Activated effector memory CD4-positive, alpha-beta T cell treated with Interleukin-2 at 50 U/mL for 16 hours (primary cell): ENCODE measurements around the gene USB1.

Source experiments
- DNase-seq: peaks from one replicate; pipeline ENCODE4 v3.0.0-alpha.2; 2020

Gene USB1

GRCh38 chr16:58021661-58022551 lies 20.7 kb downstream of the USB1 start:
- DNase-seq, result no peak

DNA sequence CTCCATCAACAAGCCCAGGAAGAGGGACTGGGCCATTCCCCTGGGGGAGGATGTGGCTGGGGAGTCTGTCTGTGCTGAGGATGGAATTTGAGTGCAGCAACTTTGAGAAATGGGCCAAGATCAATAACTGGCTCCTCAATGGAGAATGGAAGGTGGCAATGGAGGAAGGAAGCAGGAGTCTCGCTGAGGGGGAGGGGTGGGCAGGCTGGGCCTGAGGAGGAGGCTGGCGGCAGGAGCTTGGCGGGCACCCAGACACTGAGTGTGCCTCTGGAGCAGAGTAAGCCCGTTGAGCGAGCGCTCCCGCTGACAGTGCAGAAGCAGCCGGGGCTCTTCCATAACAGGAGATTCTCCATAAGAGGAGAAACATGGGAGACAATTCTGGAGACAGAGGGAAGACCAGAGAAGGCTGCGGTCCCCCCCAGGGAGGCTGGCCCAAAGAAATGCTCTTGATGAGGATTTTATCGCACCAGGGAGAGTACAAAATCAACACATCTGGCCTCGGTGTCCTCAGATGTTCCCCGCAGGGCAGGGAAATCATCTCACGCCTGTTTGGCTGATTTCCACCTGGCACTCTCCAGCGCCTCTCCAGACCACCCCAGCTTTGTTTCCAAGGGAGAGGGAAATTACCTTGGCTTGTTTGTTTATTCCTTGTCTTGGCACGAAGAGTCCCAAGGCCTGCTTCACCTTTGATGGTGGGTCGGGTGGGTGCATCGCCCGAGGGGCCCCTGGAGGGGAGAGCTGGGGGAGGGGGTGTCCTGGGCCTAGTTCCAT lies 21.6 kb downstream of the USB1 start:
- DNase-seq, result no peak

DNA sequence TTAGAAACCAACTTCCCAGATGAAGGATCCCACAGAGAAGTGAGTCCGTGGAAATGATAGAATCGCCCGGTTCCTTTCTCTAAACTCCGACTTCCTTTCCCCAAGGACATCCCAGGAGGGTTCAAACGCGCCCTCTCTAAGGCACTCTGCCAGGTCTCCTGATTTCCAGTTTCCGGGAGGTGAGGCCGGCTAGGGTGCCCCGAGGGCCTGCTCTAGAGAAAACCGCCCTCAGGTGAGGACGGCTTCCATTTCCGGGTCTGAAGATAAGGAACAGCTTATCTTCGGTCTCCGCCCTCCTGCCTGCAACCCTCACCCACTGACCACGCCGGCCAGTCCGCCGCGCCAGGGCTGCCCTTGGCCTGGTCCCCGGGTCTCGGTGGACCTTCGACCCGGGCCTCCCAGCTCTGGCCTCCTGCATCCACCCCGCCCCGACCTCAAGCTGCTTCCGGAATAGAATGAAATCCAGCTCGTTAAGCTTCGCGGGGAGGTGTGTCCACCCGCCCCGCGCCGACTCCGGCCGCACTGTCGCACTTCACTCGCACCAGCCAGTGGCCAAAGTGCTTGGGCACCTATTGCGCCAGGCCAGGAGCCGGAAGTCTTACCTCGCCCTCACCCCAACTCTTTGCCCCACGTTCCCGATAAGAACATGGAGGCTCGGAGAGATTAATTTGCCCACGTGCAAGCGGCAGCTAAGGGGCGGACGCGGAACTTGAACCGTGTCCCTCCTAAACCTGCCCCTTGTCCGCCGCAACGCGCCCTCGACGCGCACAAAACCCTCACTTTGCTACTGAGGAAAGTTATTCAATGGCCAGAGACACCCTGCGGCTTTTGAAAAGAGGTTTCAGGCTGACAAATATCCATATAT lies 23.5 kb downstream of the USB1 start:
- peak; percentile 20 for DNase-seq

DNA sequence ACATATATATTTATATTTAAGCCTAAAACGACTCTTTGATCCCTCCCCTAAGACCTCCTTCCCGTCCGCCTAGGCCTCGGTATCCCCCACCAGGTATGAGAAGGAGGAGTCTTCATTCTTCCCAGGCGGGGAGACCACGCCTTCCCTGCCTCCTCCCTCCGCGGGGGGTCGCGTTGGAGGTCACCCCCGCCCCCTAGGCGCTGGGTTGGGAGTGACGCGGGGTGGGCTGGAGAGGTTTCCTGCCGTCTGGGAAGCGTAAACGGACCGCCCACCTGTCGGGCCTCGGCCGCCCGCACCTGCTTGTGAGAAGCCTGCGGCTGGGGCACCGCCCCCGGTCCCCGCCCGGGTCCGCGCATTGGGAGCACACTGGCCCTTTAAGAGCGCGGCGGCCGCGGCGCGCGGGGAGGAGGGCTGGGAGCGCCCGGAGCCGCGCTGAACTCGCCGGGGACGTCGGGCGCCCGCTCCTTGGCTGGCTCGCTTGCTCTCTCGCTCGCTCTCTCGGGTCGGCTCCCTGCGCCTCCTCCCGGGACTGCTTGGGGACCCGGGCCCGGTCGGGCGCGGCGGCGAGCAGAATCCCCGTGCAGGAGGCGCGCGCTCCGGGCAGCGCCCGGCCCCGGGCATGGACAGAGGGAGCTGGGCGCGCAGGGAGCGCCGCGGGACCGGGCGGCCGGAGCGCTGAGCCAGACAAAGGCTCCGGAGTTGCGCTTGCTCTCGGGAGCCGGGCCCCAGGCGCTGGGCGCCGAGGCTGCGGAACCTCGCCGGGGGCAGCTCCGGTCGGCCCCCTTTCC lies 24.3 kb downstream of the USB1 start, which contains the start of gene MMP15:
Gene MMP15, plus strand, starts transcription at position 404 of the 788 bp plus-strand sequence. CDS start 597 bp downstream, outside the sequence.
- DNase-seq, result peak; percentile 49

GRCh38 chr16:58026139-58026704 lies 25.0 kb downstream of the USB1 start:
- no peak for DNase-seq

GRCh38 chr16:58026705-58027160 lies 25.5 kb downstream of the USB1 start:
- DNase-seq, result no peak

DNA sequence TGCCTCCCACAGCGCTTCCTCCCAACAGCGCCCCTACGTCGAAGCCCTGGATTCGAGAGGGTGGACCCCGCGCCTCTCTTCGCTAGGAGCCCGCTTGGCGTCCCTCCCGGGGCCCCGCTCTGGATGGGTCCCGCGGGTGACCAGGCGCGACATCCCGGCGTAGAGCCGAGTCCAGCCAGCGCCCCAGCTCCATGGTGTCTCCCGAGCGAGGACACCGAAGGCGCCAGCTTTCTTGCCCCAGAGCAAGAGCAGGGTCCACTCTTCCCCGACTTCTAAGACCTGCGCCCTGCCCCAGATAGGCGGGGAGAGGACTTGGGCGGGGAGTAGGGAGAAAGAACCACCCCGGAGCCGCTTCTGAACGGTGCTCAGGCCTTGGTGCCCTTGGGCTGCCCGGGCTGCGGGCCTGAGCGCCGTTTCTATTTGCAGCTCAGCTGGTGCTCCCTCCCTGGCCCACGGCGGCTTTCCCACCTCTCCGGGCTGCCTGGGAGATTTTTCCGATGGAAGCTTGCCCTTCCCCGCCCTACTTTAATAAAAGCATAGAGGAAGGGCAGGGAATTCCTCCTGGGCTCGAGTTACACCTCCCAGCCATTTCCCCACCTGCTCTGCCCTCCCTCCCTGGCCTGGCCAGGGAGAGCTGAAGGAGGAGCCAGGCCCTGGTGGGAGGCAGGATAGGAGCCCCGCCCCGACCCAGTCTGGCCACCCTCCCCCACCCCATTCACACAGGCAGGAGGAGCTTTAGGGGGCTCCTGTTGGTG lies 26.1 kb downstream of the USB1 start:
- no peak for DNase-seq

- no peak for DNase-seq
These were observed 26.8 kb downstream of the USB1 start for GRCh38 chr16:58027916-58028455.

DNA sequence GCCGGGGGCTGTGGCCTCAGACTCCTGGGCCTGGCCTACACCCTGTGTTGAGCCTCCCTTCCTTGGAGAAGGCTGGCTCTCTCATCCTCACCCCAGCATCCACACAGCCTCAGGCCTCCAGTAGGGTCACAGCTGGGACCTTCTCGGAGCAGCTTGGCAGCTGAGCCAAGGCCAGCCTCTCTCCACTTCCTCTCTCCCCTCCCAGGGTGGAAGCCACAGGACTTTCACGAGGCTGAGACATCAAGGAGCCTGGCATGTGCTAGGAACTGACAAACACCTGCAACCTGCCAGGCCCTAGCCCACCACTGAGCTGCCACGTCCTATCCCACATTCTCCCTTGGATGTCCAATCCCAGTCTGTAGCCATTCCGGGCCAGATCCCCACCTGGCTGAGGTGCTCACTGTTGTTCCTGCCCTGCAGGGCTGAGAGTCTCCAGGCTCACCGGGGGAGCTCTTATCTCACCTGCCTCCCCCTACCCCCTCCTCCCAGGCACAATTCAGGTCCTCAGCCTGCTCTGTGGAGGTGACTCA lies 27.4 kb downstream of the USB1 start:
- no peak for DNase-seq

DNA sequence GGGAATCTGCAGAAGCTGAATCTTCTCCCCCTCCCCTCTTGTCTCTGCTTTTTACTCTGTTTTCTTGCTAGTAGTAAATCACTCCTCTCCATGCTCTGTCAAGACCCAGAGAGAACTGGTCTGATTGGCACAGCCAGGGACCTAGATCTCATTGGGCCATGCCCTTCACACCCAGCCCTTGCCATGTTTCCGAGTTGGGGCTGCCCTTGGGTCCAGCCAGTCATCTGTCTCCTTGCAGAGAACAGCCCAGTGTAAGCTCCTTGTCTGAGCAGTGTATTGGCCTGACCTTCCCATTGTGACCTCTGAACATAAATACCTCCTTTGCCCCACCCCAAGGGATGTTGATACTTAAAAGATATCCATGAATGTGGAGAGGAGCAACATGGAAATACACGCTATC lies 28.2 kb downstream of the USB1 start:
- DNase-seq, result no peak

- no peak for DNase-seq
These were observed 29.1 kb downstream of the USB1 start for GRCh38 chr16:58030136-58030840.

- DNase-seq, result no peak
These were observed 30.0 kb downstream of the USB1 start for GRCh38 chr16:58031016-58031800.

DNA sequence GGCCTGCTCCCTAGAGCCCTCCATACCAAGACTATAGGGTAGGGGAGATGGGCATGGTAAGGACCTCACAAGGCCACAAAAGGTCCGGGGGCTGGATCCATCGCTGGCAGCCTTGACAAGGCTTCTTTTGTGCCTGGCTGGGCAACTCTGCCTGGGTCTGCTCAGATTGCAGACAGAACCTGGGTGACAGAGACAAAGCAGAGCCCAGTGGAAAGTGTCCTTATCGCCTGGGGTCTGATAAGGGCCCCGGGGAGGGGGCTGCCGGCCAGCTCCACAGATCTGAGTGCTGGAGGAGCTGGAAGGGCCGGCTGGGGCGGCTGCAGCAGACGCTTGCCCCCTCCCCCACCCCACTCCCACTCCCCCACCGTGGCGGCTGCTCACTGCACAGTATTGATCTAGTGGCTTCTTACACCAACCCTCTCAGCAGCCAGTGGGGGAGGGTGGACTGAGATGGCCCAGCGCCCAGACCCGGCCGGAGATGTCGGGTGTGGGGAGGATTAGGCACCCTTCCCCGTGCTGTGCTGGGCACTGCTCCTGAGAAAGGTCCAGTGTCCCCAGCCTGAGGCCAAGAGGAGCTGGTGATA lies 31.6 kb downstream of the USB1 start:
- DNase-seq, result no peak

- no peak for DNase-seq
These were observed 33.0 kb downstream of the USB1 start for GRCh38 chr16:58034128-58034685.

GRCh38 chr16:58034774-58035173 lies 33.6 kb downstream of the USB1 start:
- DNase-seq, result no peak

DNA sequence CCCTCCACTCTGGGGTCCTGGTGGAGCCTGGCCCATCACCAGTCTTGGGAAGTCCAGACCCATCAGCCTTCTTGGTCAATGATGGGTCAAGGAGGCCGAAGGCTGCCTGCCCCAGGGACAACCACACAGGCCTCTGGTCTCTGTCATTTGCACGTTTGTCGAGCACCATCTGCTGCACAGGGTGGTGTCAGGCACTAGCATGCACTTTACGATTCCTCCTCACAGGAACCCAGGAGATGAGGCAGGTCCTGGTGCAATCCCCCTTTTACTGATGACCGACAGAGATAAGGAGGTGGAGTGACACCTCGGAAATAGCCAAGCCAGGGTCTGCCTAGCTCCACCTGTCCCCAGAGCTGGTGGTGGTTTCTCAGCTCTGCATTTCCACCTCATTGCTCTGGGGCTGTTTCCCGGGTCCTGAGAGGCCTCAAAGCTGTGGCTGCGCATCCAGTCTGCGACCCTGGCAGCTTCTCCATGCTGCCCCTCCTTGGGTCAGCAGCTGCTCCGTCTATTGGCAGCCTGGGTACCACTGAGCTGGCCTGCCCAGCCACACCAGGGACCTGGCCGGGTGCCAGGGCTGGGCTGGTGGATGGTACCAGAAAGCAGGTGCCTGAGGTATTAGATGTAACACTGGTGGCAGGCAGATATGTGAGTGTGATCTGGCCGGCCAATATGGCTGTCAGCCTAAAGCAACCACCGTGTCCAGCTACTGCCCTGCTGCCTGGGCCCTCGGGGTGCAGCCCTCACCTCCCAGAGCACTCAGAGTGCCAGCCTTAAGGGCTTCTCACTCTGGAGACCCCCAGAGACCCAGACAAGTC lies 34.4 kb downstream of the USB1 start:
- no peak for DNase-seq

DNA sequence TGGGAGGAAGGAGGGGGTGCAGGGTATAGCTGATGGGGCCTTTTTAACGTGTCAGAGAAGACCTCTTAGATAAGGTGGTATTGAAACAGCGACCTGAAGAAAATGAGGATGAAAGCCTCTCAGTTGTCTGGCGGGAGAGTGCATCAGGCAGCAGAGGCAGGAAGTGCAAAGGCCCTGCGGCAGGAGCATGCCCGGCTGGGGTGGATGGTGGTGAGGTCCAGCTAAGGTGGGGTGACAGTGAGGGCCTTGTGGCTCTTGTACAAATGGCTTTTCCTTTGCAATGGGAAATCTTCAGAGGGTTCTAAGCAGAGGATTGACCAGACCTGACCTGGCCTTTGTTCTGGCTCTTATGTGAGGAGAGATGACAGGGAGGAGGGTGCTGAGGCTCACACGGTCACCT lies 35.7 kb downstream of the USB1 start:
- DNase-seq, result no peak
